Measurements from ENCODE around the gene DCAF7.

DCAF7 gene

DNA sequence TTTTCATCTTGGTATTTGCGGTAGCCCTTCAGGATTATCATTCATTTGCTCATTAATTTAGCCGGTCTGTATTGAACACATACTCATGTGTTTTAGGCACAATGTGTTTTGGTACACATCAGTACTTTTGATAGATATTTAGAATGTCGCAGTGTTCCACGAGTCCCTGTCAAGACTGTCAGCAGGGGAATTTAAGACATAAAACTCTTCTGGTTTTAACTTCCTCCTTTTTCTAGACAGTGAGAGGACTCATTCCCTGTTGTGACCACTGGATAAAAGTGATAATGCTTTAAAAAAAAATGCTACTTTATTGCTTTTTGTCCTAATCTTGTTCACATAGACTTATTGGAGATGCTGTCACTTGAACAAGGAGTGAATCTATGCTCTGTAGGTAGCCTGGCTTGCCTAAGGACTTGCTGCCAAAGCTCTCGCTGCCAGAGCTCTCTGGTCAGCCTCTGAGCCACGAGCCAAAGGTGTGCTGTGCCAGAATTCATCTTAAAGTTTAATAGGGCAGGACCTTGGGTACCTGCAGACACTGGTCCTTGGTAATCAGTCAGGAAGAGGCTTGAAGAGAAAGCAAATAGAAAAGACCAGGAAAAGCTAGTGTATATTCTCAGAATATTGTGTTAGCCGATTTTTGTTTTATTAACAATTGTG, 5.4 kb downstream of the DCAF7 start:
- TF ChIP-seq, protein P1, sequence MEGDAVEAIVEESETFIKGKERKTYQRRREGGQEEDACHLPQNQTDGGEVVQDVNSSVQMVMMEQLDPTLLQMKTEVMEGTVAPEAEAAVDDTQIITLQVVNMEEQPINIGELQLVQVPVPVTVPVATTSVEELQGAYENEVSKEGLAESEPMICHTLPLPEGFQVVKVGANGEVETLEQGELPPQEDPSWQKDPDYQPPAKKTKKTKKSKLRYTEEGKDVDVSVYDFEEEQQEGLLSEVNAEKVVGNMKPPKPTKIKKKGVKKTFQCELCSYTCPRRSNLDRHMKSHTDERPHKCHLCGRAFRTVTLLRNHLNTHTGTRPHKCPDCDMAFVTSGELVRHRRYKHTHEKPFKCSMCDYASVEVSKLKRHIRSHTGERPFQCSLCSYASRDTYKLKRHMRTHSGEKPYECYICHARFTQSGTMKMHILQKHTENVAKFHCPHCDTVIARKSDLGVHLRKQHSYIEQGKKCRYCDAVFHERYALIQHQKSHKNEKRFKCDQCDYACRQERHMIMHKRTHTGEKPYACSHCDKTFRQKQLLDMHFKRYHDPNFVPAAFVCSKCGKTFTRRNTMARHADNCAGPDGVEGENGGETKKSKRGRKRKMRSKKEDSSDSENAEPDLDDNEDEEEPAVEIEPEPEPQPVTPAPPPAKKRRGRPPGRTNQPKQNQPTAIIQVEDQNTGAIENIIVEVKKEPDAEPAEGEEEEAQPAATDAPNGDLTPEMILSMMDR (IDR thresholded peaks at IDR 0.05; ENCODE audit: insufficient read depth, low read depth, low read length, missing control alignments) = no peak
- no peak for DNase-seq (ENCODE audit: low read depth)
- H3K4me3 ChIP-seq (ENCODE audit: low read length) = no peak overlapping the region

- H3K4me3 ChIP-seq (ENCODE audit: low read length) = no peak overlapping the region
- TF ChIP-seq, protein P1 (IDR thresholded peaks at IDR 0.05; ENCODE audit: insufficient read depth, low read depth, low read length, missing control alignments) = no peak
- DNase-seq (ENCODE audit: low read depth) = no peak
These were observed 7.1 kb downstream of the DCAF7 start for GRCh38 chr17:63557416-63557815.

DNA sequence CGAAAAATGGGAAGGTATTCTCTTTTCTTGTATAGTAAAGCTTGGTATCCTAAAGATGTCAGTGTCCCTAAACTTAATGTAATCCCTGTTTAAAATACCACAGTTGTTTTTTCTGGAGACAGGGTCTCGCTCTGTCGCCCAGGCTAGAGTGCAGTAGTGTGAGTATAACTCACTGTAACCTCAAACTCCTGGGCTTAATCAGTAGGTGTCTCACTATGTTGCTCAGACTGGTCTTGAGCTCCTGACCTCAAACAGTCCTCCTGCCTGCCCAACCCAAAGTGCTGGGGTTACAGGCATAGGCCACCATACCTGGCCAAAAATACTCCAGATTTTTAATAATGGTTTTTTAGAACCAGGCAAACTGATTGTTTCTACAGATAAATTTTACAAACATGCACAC, 8.2 kb downstream of the DCAF7 start:
- TF ChIP-seq, protein P1 (IDR thresholded peaks at IDR 0.05; ENCODE audit: insufficient read depth, low read depth, low read length, missing control alignments) = no peak
- no peak overlapping the region for H3K4me3 ChIP-seq (ENCODE audit: low read length)
- DNase-seq (ENCODE audit: low read depth) = no peak

DNA sequence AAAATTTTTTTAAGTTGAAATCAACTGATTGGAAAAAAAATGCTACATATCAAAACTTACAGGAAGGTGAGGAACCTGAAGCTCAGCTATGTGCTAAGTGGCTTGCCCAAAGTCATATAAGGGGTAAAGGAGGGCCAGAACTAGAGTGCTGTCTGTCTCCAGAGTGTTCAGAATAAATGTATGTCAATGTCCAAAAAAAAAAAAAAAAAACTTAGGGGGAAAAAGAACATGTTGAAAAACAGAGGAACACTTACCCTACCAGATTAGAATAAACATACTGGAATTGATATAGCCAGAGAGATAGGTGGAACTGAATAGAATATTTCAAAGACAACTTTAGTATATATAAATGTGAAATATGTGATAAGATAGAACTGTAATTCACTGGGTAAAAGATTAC, 11.5 kb downstream of the DCAF7 start:
- H3K4me3 ChIP-seq (ENCODE audit: low read length) = no peak overlapping the region
- TF ChIP-seq, protein P1 (IDR thresholded peaks at IDR 0.05; ENCODE audit: insufficient read depth, low read depth, low read length, missing control alignments) = no peak
- no peak for DNase-seq (ENCODE audit: low read depth)

- DNase-seq (ENCODE audit: low read depth) = no peak
- TF ChIP-seq, protein P1 (IDR thresholded peaks at IDR 0.05; ENCODE audit: insufficient read depth, low read depth, low read length, missing control alignments) = no peak
- H3K4me3 ChIP-seq (ENCODE audit: low read length) = no peak overlapping the region
These were observed 13.1 kb downstream of the DCAF7 start for GRCh38 chr17:63563339-63563738.

DNA sequence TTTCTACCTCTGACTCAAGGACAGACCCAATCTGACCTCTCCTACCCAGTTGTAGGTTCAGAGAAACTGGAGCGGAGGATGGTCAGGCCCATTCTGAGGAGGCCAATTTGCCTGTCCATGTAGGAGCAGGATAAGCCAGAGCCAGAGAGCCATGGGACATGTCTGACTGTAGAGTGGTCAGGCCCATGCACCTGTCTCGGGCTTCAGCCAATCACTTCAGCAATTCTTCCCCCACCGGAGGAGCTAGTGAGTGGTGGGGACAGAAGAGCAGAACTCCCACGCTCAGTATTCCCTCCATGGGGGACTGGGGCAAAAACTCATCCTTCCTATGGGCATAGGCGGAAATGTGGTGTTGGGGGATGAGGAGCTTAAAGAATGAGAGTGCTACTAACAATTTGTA, 14.3 kb downstream of the DCAF7 start:
- TF ChIP-seq, protein P1 (IDR thresholded peaks at IDR 0.05; ENCODE audit: insufficient read depth, low read depth, low read length, missing control alignments) = no peak
- DNase-seq (ENCODE audit: low read depth) = no peak
- H3K4me3 ChIP-seq (ENCODE audit: low read length) = no peak overlapping the region

DNA sequence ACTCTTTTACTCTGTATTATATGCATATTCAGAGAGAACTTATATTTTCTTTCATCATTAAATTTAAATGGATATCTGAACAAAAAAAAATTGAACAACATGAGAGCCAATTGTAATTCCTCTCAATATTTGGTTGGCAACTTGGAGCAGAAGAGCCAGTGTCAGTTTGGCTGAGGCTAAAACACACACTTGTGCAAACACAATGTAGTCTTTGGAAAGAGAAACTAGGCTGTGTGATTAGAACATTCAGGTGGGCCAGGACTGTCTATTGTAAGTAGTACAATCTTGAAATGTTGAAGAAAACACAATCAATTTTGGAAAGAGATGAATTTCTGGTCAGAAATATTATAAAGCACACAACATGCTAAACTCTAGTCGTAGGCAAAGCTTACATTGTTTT, 17.0 kb downstream of the DCAF7 start:
- TF ChIP-seq, protein P1 (IDR thresholded peaks at IDR 0.05; ENCODE audit: insufficient read depth, low read depth, low read length, missing control alignments) = no peak
- H3K4me3 ChIP-seq (ENCODE audit: low read length) = no peak overlapping the region
- no peak for DNase-seq (ENCODE audit: low read depth)

Measured in epithelial cell of esophagus (primary cell).